B cell (primary cell): Measurements from ENCODE around the gene MAB21L3. TPM values are rescaled to one million over a fixed set of nuclear protein-coding genes. Genes with fewer than 3 reads are reported as not detected.

Experiments
- ATAC-seq: fragments of 200-7000 bp; cut with Tn5 transposase; one replicate; pipeline ENCODE4 v1.10.0; 2021; ENCODE audit warnings: low read depth, mild to moderate bottlenecking, moderate number of reproducible peaks, moderate library complexity
- CTCF ChIA-PET: fragments of 350-600 bp; sonication (Branson Sonifier 250); formaldehyde crosslinking; loops from one replicate; lab custom pipeline; 2021; ENCODE audit warnings: antibody characterized with exemption, inconsistent platforms; lab: Charles Lee
- POLR2A ChIA-PET: fragments of 350-600 bp; sonication (Branson Sonifier 250); formaldehyde crosslinking; loops from one replicate; lab custom pipeline; 2021; ENCODE audit warnings: antibody characterized with exemption; lab: Charles Lee
- DNase-seq: peaks from one replicate; pipeline ENCODE4 v3.0.0; 2013
- H2AFZ ChIP-seq: 2 replicates; pipeline ENCODE4 v1.6.1; 2012; ENCODE audit warnings: mild to moderate bottlenecking, low read depth, low read length; ENCODE audit not compliant: insufficient read depth, poor library complexity, severe bottlenecking
- H3K27ac ChIP-seq, 2 donors: 1 replicate in 1 of 2; 2 replicates in 1 of 2; pipeline ENCODE4 v1.5.1; 2012 to 2013; ENCODE audit warnings: low read length in 2 of 2, mild to moderate bottlenecking in 2 of 2, moderate library complexity in 1 of 2
- H3K27me3 ChIP-seq, 4 experiments: fragments of 200-600 bp in 1 of 4; sonication (generic) in 1 of 4; replicated peaks in 1 of 4; 1 replicate in 2 of 4; 2 replicates in 2 of 4; pipeline versions ENCODE4 v1.6.1 to v1.7.0; 2013 to 2016; ENCODE audit warnings: low read length in 3 of 4, mild to moderate bottlenecking in 2 of 4, mixed read lengths in 1 of 4, moderate library complexity in 1 of 4; ENCODE audit not compliant: insufficient read depth in 4 of 4, control insufficient read depth in 3 of 4; ENCODE audit errors: control extremely low read depth in 1 of 4
- H3K36me3 ChIP-seq, 2 experiments: replicated peaks in 1 of 2; 1 replicate in 1 of 2; 2 replicates in 1 of 2; pipeline versions ENCODE4 v1.6.1 to v1.7.1; 2013; ENCODE audit warnings: low read length in 1 of 2; ENCODE audit not compliant: insufficient read depth in 2 of 2, control insufficient read depth in 1 of 2; ENCODE audit errors: control extremely low read depth in 1 of 2, extremely low read depth in 1 of 2
- H3K4me1 ChIP-seq, 2 donors: fragments of 200-600 bp in 1 of 2; sonication (generic) in 1 of 2; 1 replicate in 1 of 2; 2 replicates in 1 of 2; pipeline versions ENCODE4 v1.5.1 to v1.6.1; 2013 to 2017; ENCODE audit warnings: low read length in 2 of 2; ENCODE audit not compliant: control insufficient read depth in 2 of 2, insufficient read depth in 2 of 2
- H3K4me2 ChIP-seq: replicated peaks from 2 replicates; pipeline ENCODE3; 2012; ENCODE audit warnings: mild to moderate bottlenecking, low read depth, low read length; ENCODE audit not compliant: poor library complexity, severe bottlenecking
- H3K4me3 ChIP-seq, 5 experiments: fragments of 200-600 bp in 1 of 5; sonication (generic) in 1 of 5; 1 replicate in 3 of 5; 2 replicates in 2 of 5; pipeline versions ENCODE4 v1.5.1 to v1.7.0; 2011 to 2016; ENCODE audit warnings: low read length in 4 of 5, mild to moderate bottlenecking in 4 of 5, low read depth in 2 of 5, control low read depth in 1 of 5, moderate library complexity in 1 of 5; ENCODE audit not compliant: insufficient read depth in 1 of 5; ENCODE audit errors: control extremely low read depth in 1 of 5, extremely low read depth in 1 of 5
- H3K79me2 ChIP-seq: fragments of 200-600 bp; sonication (generic); one replicate; pipeline ENCODE4 v1.6.0; 2016; ENCODE audit warnings: low read length; ENCODE audit not compliant: control insufficient read depth, insufficient read depth
- H3K9ac ChIP-seq: fragments of 200-600 bp; sonication (generic); 2 replicates; pipeline ENCODE4 v1.6.1; 2017; ENCODE audit warnings: mild to moderate bottlenecking, low read length, moderate library complexity
- H3K9me3 ChIP-seq, 3 donors: one replicate each; pipeline versions ENCODE4 v1.6.1 to v1.7.1; 2013; ENCODE audit warnings: low read length in 2 of 3; ENCODE audit not compliant: control insufficient read depth in 2 of 3, insufficient read depth in 1 of 3; ENCODE audit errors: control extremely low read depth in 1 of 3
- H4K20me1 ChIP-seq: 2 replicates; pipeline ENCODE4 v1.6.0; 2012; ENCODE audit warnings: mild to moderate bottlenecking, low read length; ENCODE audit not compliant: insufficient read depth, control insufficient read depth, poor library complexity, severe bottlenecking
- H3K27ac Mint-ChIP-seq: one replicate; pipeline ENCODE4 v1.8.0; 2021; ENCODE audit warnings: mixed read lengths
- H3K27me3 Mint-ChIP-seq: one replicate; pipeline ENCODE4 v1.8.0; 2021; ENCODE audit warnings: mixed read lengths
- H3K4me1 Mint-ChIP-seq: one replicate; pipeline ENCODE4 v1.8.0; 2021; ENCODE audit warnings: mixed read lengths
- H3K4me3 Mint-ChIP-seq: one replicate; pipeline ENCODE4 v1.8.0; 2021; ENCODE audit warnings: mixed read lengths
- H3K9me3 Mint-ChIP-seq: one replicate; pipeline ENCODE4 v1.8.0; 2022; ENCODE audit warnings: mixed read lengths; ENCODE audit not compliant: insufficient read depth
- CTCF ChIP-seq: fragments of 200-600 bp; IDR thresholded peaks from one replicate; pipeline ENCODE4 v1.8.0; 2022; ENCODE audit warnings: antibody characterized with exemption, mild to moderate bottlenecking
- WGBS: methylation state at CpG from one replicate; pipeline ENCODE4 v1.1.5; 2013; ENCODE audit warnings: missing lambda C conversion rate; ENCODE audit not compliant: insufficient coverage; 5-methylcytosine and 5-hydroxymethylcytosine counted together
- intact Hi-C: fragments of 100-400 bp; cut with micrococcal nuclease; formaldehyde crosslinking; loops from one replicate; pipeline ENCODE4 v1.10.0; 2022
- polyA plus RNA-seq: library from polyadenylated mRNA; depleted of rRNA; stranded (reverse); fragments of >200 nt; gene quantifications from 2 replicates; pipeline ENCODE4 v1.2.3, GENCODE V29; 2012
- total RNA-seq, 2 donors: library from RNA; stranded (reverse); fragments of 120-200 nt in 1 of 2; gene quantifications; 1 replicate in 1 of 2; 2 replicates in 1 of 2; pipeline versions ENCODE4 v1.2.3 to v1.2.4, GENCODE V29; 2013 to 2022

Gene MAB21L3
- total and polyA plus RNA-seq, 2 donors (not counting 1 experiment from before 2014, with no cell fraction given) = not detected

- no peak overlapping the region for H3K4me3 Mint-ChIP-seq
- 100% methylated on average over 1 of the region's 6 CpGs for WGBS
Measured at GRCh38 chr1:116170721-116171589, 59.8 kb downstream of the MAB21L3 start.

More at GRCh38 chr1:116170721-116171589, 59.8 kb downstream of the MAB21L3 start:
- POLR2A ChIA-PET = interaction anchor here (0.7 kb wide), 1 partner anchor 139 kb away, joined by 3 read pairs; no protein-coding TSS in a partner anchor
- H3K27ac ChIP-seq = no peak overlapping the region
- Mint-ChIP-seq H3K27me3 (peaks cover 24% of the 10 kb centered on the region), H3K9me3 (no peaks in the 10 kb centered on the region), H3K27ac (no peak overlapping the region), H3K4me1 (peaks cover 16% of the 10 kb centered on the region)
- intact Hi-C loops = loop anchor here (1.0 kb wide), 1 partner anchor 46 kb away; no protein-coding TSS in a partner anchor
- peaks cover 0 to 30% (median 4%) of the 10 kb centered on the region in 4 experiments for H3K27me3 ChIP-seq
- DNase-seq = no peak
- H3K9ac ChIP-seq = no peak overlapping the region
- ATAC-seq = no peak
- no peaks in the 10 kb centered on the region for H4K20me1 ChIP-seq
- no peaks in the 10 kb centered on the region for H3K79me2 ChIP-seq
- H3K36me3 ChIP-seq = no peaks in the 10 kb centered on the region
- no peak overlapping the region for H3K4me3 ChIP-seq
- TF ChIP-seq CTCF = no peak
- H3K4me1 ChIP-seq = peaks cover 15 to 16% of the 10 kb centered on the region in 2 donors
- H3K9me3 ChIP-seq = no peaks in the 10 kb centered on the region
- no peak overlapping the region for H2AFZ ChIP-seq
- H3K4me2 ChIP-seq = no peak overlapping the region
- CTCF ChIA-PET = no interaction called here
